Measurements from ENCODE around the gene POLR2F.

The POLR2F gene

DNA sequence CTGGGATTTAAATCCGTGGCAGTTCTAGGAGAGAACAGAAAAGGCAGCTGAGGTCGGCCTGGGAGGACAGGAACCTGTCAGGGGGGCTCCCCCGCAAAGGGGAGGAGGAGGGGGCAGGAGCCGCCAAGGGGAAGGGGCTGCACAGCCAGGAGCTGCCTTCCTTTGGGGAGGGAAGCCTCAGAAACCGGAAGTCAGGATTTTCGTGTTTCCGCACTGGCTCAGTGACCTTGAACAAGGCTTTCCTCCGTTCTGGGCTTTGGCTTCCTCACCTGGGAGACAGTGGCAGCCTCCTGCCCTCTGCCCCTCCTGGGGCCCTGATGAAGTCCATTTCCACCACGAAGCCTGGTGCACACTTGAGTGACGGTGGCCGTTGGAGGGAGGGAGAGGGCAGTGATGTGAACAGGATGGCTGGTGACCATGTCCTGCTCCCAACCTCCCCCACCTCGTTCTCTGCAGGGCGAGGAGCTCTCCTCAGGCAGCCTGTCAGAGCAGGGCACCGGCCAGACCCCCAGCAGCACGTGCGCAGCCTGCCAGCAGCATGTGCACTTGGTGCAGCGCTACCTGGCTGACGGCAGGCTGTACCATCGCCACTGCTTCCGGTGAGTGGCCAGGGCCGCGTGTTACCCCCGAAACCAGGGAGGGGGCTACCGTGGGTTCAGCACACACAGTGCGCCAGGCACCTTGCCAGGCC, 34.8 kb upstream of the POLR2F start:
- H3K4me3 ChIP-seq (ENCODE audit: low read length), result no peak overlapping the region
- no peaks in the 10 kb centered on the region for H3K27me3 ChIP-seq (ENCODE audit: control insufficient read depth, low read length)
- H3K9me3 ChIP-seq (ENCODE audit: control insufficient read depth, insufficient read depth, low read length), result no peaks in the 10 kb centered on the region
- H3K36me3 ChIP-seq (ENCODE audit: control insufficient read depth, low read length), result no peaks in the 10 kb centered on the region
- H3K79me2 ChIP-seq (ENCODE audit: control insufficient read depth, low read length), result no peaks in the 10 kb centered on the region
- no peaks in the 10 kb centered on the region for H3F3A ChIP-seq (ENCODE audit: control insufficient read depth, insufficient read depth)
- no peaks in the 10 kb centered on the region for H3K9me2 ChIP-seq (replicated peaks; ENCODE audit: control insufficient read depth, low read length)
- TF ChIP-seq, protein P1, sequence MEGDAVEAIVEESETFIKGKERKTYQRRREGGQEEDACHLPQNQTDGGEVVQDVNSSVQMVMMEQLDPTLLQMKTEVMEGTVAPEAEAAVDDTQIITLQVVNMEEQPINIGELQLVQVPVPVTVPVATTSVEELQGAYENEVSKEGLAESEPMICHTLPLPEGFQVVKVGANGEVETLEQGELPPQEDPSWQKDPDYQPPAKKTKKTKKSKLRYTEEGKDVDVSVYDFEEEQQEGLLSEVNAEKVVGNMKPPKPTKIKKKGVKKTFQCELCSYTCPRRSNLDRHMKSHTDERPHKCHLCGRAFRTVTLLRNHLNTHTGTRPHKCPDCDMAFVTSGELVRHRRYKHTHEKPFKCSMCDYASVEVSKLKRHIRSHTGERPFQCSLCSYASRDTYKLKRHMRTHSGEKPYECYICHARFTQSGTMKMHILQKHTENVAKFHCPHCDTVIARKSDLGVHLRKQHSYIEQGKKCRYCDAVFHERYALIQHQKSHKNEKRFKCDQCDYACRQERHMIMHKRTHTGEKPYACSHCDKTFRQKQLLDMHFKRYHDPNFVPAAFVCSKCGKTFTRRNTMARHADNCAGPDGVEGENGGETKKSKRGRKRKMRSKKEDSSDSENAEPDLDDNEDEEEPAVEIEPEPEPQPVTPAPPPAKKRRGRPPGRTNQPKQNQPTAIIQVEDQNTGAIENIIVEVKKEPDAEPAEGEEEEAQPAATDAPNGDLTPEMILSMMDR (IDR thresholded peaks at IDR 0.05; ENCODE audit: low read depth, low read length, poor library complexity, severe bottlenecking), result no peak
- TF ChIP-seq EZH2phosphoT487 (IDR thresholded peaks at IDR 0.05; ENCODE audit: borderline replicate concordance, low read length), result no peak
- peaks cover 13% of the 10 kb centered on the region for H3K4me1 ChIP-seq (ENCODE audit: control insufficient read depth, low read length)
- H4K20me1 ChIP-seq (ENCODE audit: control insufficient read depth, insufficient read depth, low read depth, low read length), result no peaks in the 10 kb centered on the region
- no peak overlapping the region for H3K27ac ChIP-seq (ENCODE audit: low read depth, low read length)
- no peak overlapping the region for H3K4me2 ChIP-seq (ENCODE audit: low read length)

DNA sequence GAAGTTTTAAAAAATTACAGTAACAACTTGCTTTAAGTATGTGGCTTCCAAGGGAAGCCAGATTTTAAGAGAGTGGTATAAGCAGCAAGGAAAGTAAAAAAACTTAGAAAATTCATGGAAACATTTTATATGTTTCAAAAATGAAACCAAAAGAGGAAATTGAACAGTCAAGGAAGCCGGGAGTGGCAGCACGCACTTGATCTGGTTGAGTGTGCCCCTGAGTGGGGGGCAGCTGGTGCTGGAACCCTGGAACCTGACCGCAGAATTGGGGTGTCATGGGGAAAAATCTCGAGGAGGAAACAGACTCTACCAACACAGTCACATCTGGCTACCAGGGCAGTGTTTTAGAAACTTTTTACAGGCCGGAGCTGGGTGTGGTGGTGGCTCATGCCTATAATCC, 33.4 kb upstream of the POLR2F start:
- H3K4me1 ChIP-seq (ENCODE audit: control insufficient read depth, low read length), result peaks cover 13% of the 10 kb centered on the region
- H3K4me3 ChIP-seq (ENCODE audit: low read length), result no peak overlapping the region
- H3F3A ChIP-seq (ENCODE audit: control insufficient read depth, insufficient read depth), result no peaks in the 10 kb centered on the region
- H3K27ac ChIP-seq (ENCODE audit: low read depth, low read length), result no peak overlapping the region
- H3K79me2 ChIP-seq (ENCODE audit: control insufficient read depth, low read length), result no peaks in the 10 kb centered on the region
- no peaks in the 10 kb centered on the region for H3K27me3 ChIP-seq (ENCODE audit: control insufficient read depth, low read length)
- no peaks in the 10 kb centered on the region for H3K9me3 ChIP-seq (ENCODE audit: control insufficient read depth, insufficient read depth, low read length)
- H3K4me2 ChIP-seq (ENCODE audit: low read length), result no peak overlapping the region
- no peaks in the 10 kb centered on the region for H4K20me1 ChIP-seq (ENCODE audit: control insufficient read depth, insufficient read depth, low read depth, low read length)
- H3K36me3 ChIP-seq (ENCODE audit: control insufficient read depth, low read length), result no peaks in the 10 kb centered on the region
- TF ChIP-seq EZH2phosphoT487 (IDR thresholded peaks at IDR 0.05; ENCODE audit: borderline replicate concordance, low read length), result no peak
- TF ChIP-seq, protein P1 (IDR thresholded peaks at IDR 0.05; ENCODE audit: low read depth, low read length, poor library complexity, severe bottlenecking), result no peak
- no peaks in the 10 kb centered on the region for H3K9me2 ChIP-seq (replicated peaks; ENCODE audit: control insufficient read depth, low read length)

DNA sequence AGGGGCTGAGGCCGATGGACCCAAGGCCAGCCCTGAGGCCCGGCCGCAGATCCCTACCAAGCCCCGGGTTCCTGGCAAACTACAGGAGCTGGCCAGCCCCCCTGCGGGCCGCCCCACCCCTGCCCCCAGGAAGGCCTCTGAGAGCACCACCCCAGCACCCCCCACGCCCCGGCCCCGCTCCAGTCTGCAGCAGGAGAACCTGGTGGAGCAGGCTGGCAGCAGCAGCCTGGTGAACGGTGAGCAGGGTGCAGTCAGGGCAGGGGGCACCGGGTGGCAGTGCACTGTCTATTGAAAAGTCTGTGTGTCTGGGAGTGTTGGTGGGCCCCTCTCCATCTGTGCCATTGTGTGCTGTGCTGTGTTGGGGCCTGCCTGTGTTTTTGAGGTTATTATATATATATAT, 31.3 kb upstream of the POLR2F start:
- no peaks in the 10 kb centered on the region for H3K79me2 ChIP-seq (ENCODE audit: control insufficient read depth, low read length)
- no peaks in the 10 kb centered on the region for H3K9me3 ChIP-seq (ENCODE audit: control insufficient read depth, insufficient read depth, low read length)
- no peaks in the 10 kb centered on the region for H3K36me3 ChIP-seq (ENCODE audit: control insufficient read depth, low read length)
- no peaks in the 10 kb centered on the region for H4K20me1 ChIP-seq (ENCODE audit: control insufficient read depth, insufficient read depth, low read depth, low read length)
- H3K27me3 ChIP-seq (ENCODE audit: control insufficient read depth, low read length), result no peaks in the 10 kb centered on the region
- H3K27ac ChIP-seq (ENCODE audit: low read depth, low read length), result no peak overlapping the region
- H3K9me2 ChIP-seq (replicated peaks; ENCODE audit: control insufficient read depth, low read length), result no peaks in the 10 kb centered on the region
- TF ChIP-seq, protein P1 (IDR thresholded peaks at IDR 0.05; ENCODE audit: low read depth, low read length, poor library complexity, severe bottlenecking), result no peak
- TF ChIP-seq EZH2phosphoT487 (IDR thresholded peaks at IDR 0.05; ENCODE audit: borderline replicate concordance, low read length), result no peak
- H3K4me1 ChIP-seq (ENCODE audit: control insufficient read depth, low read length), result peaks cover 13% of the 10 kb centered on the region
- no peak overlapping the region for H3K4me2 ChIP-seq (ENCODE audit: low read length)
- H3K4me3 ChIP-seq (ENCODE audit: low read length), result no peak overlapping the region
- H3F3A ChIP-seq (ENCODE audit: control insufficient read depth, insufficient read depth), result no peaks in the 10 kb centered on the region

All from DOHH2 (cell line).